Measurements from ENCODE around the gene XRCC4.
"Not testable (repeated sequence)": the region's sequence is repeated elsewhere in the genome, so short reads cannot be mapped to it uniquely, and the experiment has no call there.

The XRCC4 gene

GRCh38 chr5:83118471-83118870 lies 41.1 kb downstream of the XRCC4 start:
- no peak for DNase-seq (ENCODE audit: low read depth)

DNA sequence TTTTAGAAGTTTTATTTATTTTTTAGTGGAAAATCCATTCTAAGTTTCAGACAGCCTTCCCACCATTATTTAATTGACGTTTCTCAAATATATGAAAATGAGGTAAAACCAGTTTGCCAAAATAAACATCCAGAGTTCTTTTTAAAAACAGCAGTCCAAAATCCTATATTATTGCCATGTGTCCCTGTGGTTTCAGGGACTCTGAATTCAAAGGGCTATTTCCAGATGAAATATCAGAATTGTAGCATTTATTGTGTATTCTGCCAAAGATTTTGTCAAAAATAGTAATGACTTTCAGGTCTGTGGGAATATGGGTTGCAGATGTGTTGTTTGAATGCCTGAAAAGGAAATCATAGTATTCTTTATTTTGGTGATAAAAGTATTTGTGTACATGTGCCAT lies 41.6 kb downstream of the XRCC4 start:
- no peak for DNase-seq (ENCODE audit: low read depth)

- no peak for DNase-seq (ENCODE audit: low read depth)
Observed at GRCh38 chr5:83124593-83124992, 47.2 kb downstream of the XRCC4 start.

- DNase-seq (ENCODE audit: low read depth): no peak
Observed at GRCh38 chr5:83125560-83125959, 48.2 kb downstream of the XRCC4 start.

GRCh38 chr5:83126501-83126900 lies 49.2 kb downstream of the XRCC4 start:
- no peak for DNase-seq (ENCODE audit: low read depth)

DNA sequence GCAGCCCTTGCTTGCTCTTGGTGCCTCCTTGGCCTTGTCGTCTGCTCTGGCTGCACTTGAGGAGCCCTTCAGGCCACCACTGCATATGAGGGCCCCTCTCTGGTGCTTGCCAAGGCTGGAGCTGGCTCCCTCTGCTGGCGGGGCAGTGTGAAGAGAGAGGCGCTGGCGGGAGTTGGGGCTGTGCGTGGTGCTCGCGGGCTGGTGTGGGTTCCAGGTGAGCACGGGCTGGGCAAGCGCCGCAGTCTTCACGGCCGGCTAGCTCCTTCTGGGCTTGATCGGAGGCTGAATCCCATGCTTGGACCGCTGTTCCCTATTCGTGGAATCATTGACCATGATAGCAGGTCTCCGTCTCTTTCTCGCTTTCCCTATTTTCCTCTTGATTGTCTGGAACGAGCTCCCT lies 56.5 kb downstream of the XRCC4 start:
- DNase-seq (ENCODE audit: low read depth): no peak

GRCh38 chr5:83142526-83142925 lies 65.2 kb downstream of the XRCC4 start:
- no peak for DNase-seq (ENCODE audit: low read depth)

DNA sequence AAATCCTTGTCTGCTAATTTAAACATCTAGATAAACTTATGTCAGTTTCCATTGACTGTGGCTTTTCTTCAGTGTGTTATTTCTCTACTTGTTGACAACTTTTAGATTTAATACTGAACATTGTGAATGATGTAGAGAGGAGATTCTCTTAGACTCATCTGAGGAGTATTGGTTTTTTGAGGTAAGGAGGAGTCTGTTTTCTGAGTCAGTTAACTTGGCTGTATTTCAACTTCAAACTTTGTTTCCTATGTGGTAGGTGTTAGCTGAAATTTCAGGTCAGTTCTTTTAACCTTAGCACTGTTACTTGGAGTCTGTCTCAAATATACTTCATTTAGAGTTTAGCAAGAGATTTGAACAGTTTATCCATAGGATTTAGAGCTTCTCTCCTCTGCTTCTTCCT lies 67.9 kb downstream of the XRCC4 start:
- DNase-seq (ENCODE audit: low read depth): no peak

DNA sequence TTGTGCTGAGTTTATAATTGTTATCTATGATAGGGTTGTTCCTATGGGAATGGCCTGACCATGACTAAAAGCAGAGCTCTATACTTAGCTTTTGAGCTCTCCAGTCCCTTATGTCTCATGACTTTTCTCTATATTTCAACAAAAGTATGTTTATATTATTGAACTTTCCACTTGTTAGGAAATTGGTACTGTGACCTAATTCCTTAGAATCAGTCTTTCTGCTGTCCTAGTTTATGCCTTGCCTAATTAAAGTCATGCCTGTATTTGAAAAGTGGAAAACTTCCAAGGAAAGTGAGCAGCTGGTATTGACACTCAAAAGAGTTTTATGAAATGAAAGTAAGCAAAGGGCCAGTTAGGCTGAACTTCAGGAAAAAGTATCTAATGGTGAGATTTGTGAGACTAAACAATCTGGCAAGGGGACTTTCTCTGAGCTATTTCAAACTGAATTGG lies 68.6 kb downstream of the XRCC4 start:
- DNase-seq (ENCODE audit: low read depth): no peak

DNA sequence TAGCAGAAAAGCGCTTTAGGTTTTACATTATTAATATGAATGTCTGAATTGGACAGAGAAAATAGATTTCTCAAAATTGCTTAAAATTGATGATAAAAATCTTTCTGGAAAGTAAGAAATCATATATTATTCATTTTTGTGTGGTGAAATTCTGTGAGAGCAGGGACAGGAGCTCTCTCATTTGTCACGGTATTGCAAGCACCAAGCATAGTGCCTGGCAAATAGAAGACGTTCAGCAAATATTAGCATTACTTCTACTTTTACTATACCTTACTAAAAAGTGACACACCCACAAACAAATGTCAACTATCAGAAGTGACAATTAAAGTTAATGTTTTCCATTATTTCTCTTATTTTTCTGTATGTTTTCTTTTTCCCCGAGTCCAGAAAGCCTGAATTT lies 69.1 kb downstream of the XRCC4 start:
- DNase-seq (ENCODE audit: low read depth): no peak

- no peak for DNase-seq (ENCODE audit: low read depth)
Observed at GRCh38 chr5:83147593-83147992, 70.2 kb downstream of the XRCC4 start.

DNA sequence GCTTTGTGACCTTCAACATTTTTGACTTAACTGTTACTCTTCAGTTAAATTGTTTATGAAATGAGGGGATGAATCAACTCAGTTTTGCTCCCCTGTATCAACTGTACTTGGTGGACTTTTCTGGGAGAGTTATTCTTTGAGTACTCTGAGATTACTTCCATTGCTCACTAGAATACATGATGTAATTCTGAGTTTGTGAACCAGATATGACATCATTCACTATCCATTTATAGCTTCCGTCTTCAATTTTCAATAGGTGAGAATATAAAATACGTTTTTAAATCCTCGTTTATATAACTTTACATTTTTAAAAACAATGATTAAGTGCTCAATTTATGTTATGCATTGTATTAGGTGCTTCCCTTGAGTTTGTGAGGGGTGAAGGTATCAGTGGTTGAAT lies 71.0 kb downstream of the XRCC4 start:
- DNase-seq (ENCODE audit: low read depth): no peak

- no peak for DNase-seq (ENCODE audit: low read depth)
Observed at GRCh38 chr5:83149671-83150070, 72.3 kb downstream of the XRCC4 start.

GRCh38 chr5:83151821-83152220 lies 74.5 kb downstream of the XRCC4 start:
- no peak for DNase-seq (ENCODE audit: low read depth)

DNA sequence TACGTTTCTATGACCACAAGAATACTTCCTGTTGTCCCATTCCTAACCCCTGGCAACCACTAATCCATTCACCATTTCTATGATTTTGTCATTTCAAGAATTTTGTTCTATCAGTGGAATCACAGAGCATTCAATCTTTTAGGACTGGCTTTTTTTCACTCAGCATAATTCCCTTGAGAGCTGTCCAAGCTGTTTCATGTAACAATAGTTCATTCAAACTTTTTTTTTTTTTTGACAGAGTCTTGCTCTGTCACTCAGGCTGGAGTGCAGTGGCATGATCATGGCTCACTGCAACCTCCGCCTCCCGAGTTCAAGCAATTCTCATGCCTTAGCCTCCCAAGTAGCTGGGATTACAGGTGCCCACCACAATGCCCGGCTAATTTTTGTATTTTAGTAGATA lies 75.6 kb downstream of the XRCC4 start:
- DNase-seq (ENCODE audit: low read depth): not testable (repeated sequence)

DNA sequence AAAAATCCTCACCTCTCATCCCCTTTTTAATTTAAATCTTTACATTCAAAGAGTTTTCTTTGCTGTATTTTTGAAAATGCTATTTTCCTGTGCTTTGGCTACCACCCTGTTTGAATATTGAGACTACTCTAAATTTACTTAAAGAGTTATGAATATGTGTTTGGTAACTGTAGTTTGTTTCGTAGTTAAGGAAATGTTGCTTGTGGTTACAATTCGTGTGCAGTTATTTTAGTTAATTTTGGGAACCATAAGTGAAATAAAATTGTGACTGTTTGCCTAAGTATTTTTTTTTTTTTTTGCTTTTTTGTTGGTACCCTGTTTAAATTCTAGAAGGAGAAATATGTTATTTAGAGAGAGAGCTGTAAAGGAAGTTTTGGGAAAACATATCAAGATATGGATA lies 78.7 kb downstream of the XRCC4 start:
- DNase-seq (ENCODE audit: low read depth): no peak

DNA sequence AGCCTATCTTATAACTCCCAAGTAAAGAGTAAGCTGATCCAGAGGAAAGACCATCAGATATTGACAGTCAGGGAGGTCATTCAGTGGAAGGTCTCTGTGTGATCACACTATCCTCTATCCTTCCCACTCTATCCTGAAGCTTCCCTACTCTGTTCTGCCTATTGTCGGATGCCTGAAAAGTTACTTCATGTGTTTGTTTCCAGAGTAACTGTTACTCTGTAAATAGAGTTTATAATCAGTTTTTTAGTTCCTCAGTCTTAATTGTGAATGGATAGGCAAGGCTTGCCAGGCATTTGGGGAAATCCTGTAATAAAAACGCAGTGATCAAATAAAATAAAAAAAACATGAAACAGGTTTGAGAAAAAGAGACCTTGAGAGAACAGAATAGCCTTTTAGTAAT lies 79.8 kb downstream of the XRCC4 start:
- DNase-seq (ENCODE audit: low read depth): no peak

DNA sequence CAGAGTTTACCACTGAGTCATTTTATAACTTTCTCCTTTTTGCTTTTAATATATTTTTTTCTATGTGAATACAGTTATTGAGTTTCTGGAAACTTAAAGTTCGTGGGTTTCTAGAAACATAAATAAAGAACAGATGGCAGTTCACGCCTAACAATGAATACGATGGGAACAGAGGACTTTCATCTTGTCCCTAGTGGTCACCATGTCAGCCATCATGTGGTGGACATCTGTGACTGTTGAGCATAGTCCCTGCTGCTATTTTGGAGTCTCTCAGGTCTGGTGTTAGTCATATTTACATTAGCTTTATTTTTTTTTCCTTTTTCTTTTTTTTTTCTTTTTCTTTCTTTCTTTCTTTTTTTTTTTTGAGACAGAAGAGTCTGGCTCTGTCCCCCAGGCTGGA lies 85.3 kb downstream of the XRCC4 start:
- no peak for DNase-seq (ENCODE audit: low read depth)

GRCh38 chr5:83167538-83167937 lies 90.2 kb downstream of the XRCC4 start:
- no peak for DNase-seq (ENCODE audit: low read depth)

GRCh38 chr5:83169571-83170337 lies 92.4 kb downstream of the XRCC4 start:
- DNase-seq (ENCODE audit: low read depth): no peak

GRCh38 chr5:83172011-83172410 lies 94.7 kb downstream of the XRCC4 start:
- no peak for DNase-seq (ENCODE audit: low read depth)

GRCh38 chr5:83172655-83173054 lies 95.3 kb downstream of the XRCC4 start:
- no peak for DNase-seq (ENCODE audit: low read depth)

DNA sequence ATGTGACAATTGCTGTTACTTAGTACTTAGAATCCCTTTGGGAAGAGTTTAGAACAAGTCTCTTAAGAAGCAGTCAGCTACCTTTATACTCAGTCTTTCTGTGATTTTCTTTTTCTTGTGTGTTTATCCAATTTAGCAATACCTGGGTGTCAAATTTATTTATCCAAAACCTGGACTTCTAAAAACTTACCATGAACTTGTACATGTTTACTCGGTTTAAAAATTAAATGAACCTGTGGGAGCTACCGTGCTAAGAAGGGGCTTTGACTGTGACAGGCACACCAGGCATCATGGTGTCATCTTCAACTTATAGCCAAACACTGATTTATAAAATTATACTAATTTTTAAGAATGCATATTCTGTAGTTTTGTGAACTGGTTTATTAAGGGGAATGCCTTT lies 96.5 kb downstream of the XRCC4 start:
- no peak for DNase-seq (ENCODE audit: low read depth)

- DNase-seq (ENCODE audit: low read depth): no peak
Observed at GRCh38 chr5:83177803-83178202, 100.5 kb downstream of the XRCC4 start.

Data from stimulated activated CD8-positive, alpha-beta memory T cell treated with anti-CD3 and anti-CD28 coated beads, Interleukin-12 subunit alpha, Interleukin-12 subunit beta, amount 100 ng/mL, for 4 hours (primary cell).